A549 (cell line): ENCODE results near the gene GRK6. TPM values are rescaled to one million over a fixed set of nuclear protein-coding genes. Genes with fewer than 3 reads are reported as not detected.

Experiments used
- BCL3 ChIP-seq: fragments of >200 bp; sonication (Bioruptor Twin); formaldehyde crosslinking; IDR thresholded peaks from 3 replicates; pipeline ENCODE4 v1.6.1; 2016
- CBX8 ChIP-seq: fragments of 200-600 bp; sonication (generic); IDR thresholded peaks from 2 replicates; pipeline ENCODE4 v1.6.1; 2016
- CEBPB ChIP-seq, 2 experiments: fragments of >200 bp in 1 of 2; sonication (Bioruptor Twin) in 1 of 2; formaldehyde crosslinking in 1 of 2; IDR thresholded peaks; 2 replicates each; pipeline ENCODE4 v1.6.1; 2012 to 2016
- CTCF ChIP-seq: fragments of >200 bp; sonication (Bioruptor Twin); formaldehyde crosslinking; IDR thresholded peaks from 3 replicates; pipeline ENCODE4 v1.5.1; 2016
- E2F6 ChIP-seq: IDR thresholded peaks from 2 replicates; pipeline ENCODE4 v1.6.1; 2012; ENCODE audit warnings: low read depth, borderline replicate concordance
- EHF ChIP-seq: fragments of 250-450 bp; sonication (Bioruptor Pico); IDR thresholded peaks from 2 replicates; pipeline ENCODE4 v1.5.0; 2020; ENCODE audit warnings: mild to moderate bottlenecking
- EHMT2 ChIP-seq: fragments of 200-600 bp; sonication (generic); IDR thresholded peaks from 2 replicates; pipeline ENCODE4 v1.6.1; 2016; ENCODE audit warnings: antibody characterized with exemption, low read depth, mild to moderate bottlenecking, moderate library complexity
- ESRRA ChIP-seq: fragments of 150-350 bp; IDR thresholded peaks from 2 replicates; pipeline ENCODE4 v1.6.1; 2014; ENCODE audit warnings: mild to moderate bottlenecking, low read length, borderline replicate concordance
- FOSB ChIP-seq: fragments of 250-450 bp; sonication (Bioruptor Pico); IDR thresholded peaks from 2 replicates; pipeline ENCODE4 v1.5.0; 2020; ENCODE audit warnings: mild to moderate bottlenecking, moderate library complexity
- HEYL ChIP-seq: fragments of 250-450 bp; sonication (Bioruptor Pico); IDR thresholded peaks from 2 replicates; pipeline ENCODE4 v1.8.0; 2021; ENCODE audit warnings: mild to moderate bottlenecking, moderate library complexity
- HOXB13 ChIP-seq: fragments of 250-450 bp; sonication (Bioruptor Pico); IDR thresholded peaks from 2 replicates; pipeline ENCODE4 v1.5.0; 2020; ENCODE audit warnings: low read depth, mild to moderate bottlenecking, moderate library complexity
- HOXB5 ChIP-seq: fragments of 250-450 bp; sonication (Bioruptor Pico); IDR thresholded peaks from 2 replicates; pipeline ENCODE4 v1.5.0; 2020; ENCODE audit warnings: mild to moderate bottlenecking, moderate library complexity
- JUN ChIP-seq, 2 experiments: fragments of >200 bp; sonication (Bioruptor Twin); formaldehyde crosslinking; IDR thresholded peaks; 2 replicates in 1 of 2; 3 replicates in 1 of 2; pipeline ENCODE4 v1.6.1; 2016 to 2017
- KDM5A ChIP-seq: fragments of 200-600 bp; sonication (generic); IDR thresholded peaks from 2 replicates; pipeline ENCODE4 v1.6.1; 2016; ENCODE audit warnings: antibody characterized with exemption, mild to moderate bottlenecking
- MAFK ChIP-seq: fragments of 450-650 bp; IDR thresholded peaks from 2 replicates; pipeline ENCODE4 v1.6.1; 2014; ENCODE audit not compliant: partially characterized antibody
- MYC ChIP-seq: IDR thresholded peaks from 2 replicates; pipeline ENCODE4 v1.6.1; 2012; ENCODE audit warnings: mild to moderate bottlenecking, inconsistent platforms, low read length, improper control_type of control experiment, borderline replicate concordance
- NFE2L2 ChIP-seq: fragments of 150-350 bp; conservative IDR thresholded peaks from 2 replicates; pipeline ENCODE4 v1.6.1; 2014; ENCODE audit warnings: low read length
- NPAS2 ChIP-seq: fragments of 250-450 bp; sonication (Bioruptor Pico); IDR thresholded peaks from 2 replicates; pipeline ENCODE4 v1.8.0; 2022; ENCODE audit warnings: mild to moderate bottlenecking, moderate library complexity, borderline replicate concordance
- PBX3 ChIP-seq: IDR thresholded peaks from 2 replicates; pipeline ENCODE4 v1.6.1; 2012
- PHF8 ChIP-seq: fragments of 200-600 bp; sonication (generic); IDR thresholded peaks from 2 replicates; pipeline ENCODE4 v1.6.1; 2016; ENCODE audit warnings: low read depth, mild to moderate bottlenecking, antibody characterized with exemption, moderate library complexity, borderline replicate concordance
- POLR2A ChIP-seq: IDR thresholded peaks from 2 replicates; pipeline ENCODE4 v1.6.1; 2012; ENCODE audit warnings: mild to moderate bottlenecking, low read length
- POLR2AphosphoS2 ChIP-seq: conservative IDR thresholded peaks from 2 replicates; pipeline ENCODE4 v1.6.1; 2012; ENCODE audit warnings: low read length, improper control_type of control experiment, inconsistent platforms
- RAD21 ChIP-seq, 2 experiments: fragments of >200 bp in 1 of 2; sonication (Bioruptor Twin) in 1 of 2; formaldehyde crosslinking in 1 of 2; IDR thresholded peaks in 1 of 2; conservative IDR thresholded peaks in 1 of 2; 2 replicates in 1 of 2; 3 replicates in 1 of 2; pipeline ENCODE4 v1.6.1; 2012 to 2018; ENCODE audit warnings: inconsistent platforms in 1 of 2
- RARB ChIP-seq: fragments of 250-450 bp; sonication (Bioruptor Pico); IDR thresholded peaks from 2 replicates; pipeline ENCODE4 v1.8.0; 2021; ENCODE audit warnings: mild to moderate bottlenecking, moderate library complexity
- REST ChIP-seq: fragments of 200-600 bp; sonication (generic); IDR thresholded peaks from 2 replicates; pipeline ENCODE4 v1.6.1; 2016; ENCODE audit warnings: antibody characterized with exemption, mild to moderate bottlenecking, moderate library complexity
- SMC3 ChIP-seq: fragments of >200 bp; sonication (Bioruptor Twin); formaldehyde crosslinking; IDR thresholded peaks from 3 replicates; pipeline ENCODE4 v1.6.1; 2018; ENCODE audit warnings: inconsistent platforms
- TFCP2L1 ChIP-seq: fragments of 250-450 bp; sonication (Bioruptor Pico); IDR thresholded peaks from 2 replicates; pipeline ENCODE4 v1.5.0; 2021; ENCODE audit warnings: mild to moderate bottlenecking
- USF2 ChIP-seq: fragments of 450-650 bp; IDR thresholded peaks from 2 replicates; pipeline ENCODE4 v1.6.1; 2014; ENCODE audit warnings: antibody characterized with exemption
- ZC3H11A ChIP-seq: fragments of 450-650 bp; IDR thresholded peaks from 2 replicates; pipeline ENCODE4 v1.6.1; 2014; ENCODE audit warnings: antibody characterized with exemption, mild to moderate bottlenecking
- ZFP36 ChIP-seq: fragments of 450-650 bp; IDR thresholded peaks from 2 replicates; pipeline ENCODE4 v1.6.1; 2014; ENCODE audit warnings: borderline replicate concordance; ENCODE audit not compliant: partially characterized antibody
- ZSCAN20 ChIP-seq: fragments of 250-450 bp; sonication (Bioruptor Pico); IDR thresholded peaks from 2 replicates; pipeline ENCODE4 v1.8.0; 2022; ENCODE audit warnings: mild to moderate bottlenecking, moderate library complexity
- polyA plus RNA-seq, 4 experiments: library from polyadenylated mRNA; depleted of rRNA in 3 of 4; stranded (reverse); fragments of >200 nt; fragmentation: RNase III in 1 of 4; extraction: RNeasy Plus Mini Kit Qiagen cat#74134 plus additional on column Dnase treatment in 1 of 4; gene quantifications; 2 replicates in 3 of 4; 3 replicates in 1 of 4; pipeline ENCODE4 v1.2.3, GENCODE V29; 2011 to 2017
- TF ChIP-seq, protein P1 (sequence below): fragments of 150-350 bp; IDR thresholded peaks from 2 replicates; pipeline ENCODE4 v1.6.1; 2014; ENCODE audit warnings: low read depth, mild to moderate bottlenecking, low read length

Gene GRK6
- polyA plus RNA-seq, 2 of the 4 experiments (the other 2 are of a cell fraction), result 20.1 to 28.8 TPM

DNA sequence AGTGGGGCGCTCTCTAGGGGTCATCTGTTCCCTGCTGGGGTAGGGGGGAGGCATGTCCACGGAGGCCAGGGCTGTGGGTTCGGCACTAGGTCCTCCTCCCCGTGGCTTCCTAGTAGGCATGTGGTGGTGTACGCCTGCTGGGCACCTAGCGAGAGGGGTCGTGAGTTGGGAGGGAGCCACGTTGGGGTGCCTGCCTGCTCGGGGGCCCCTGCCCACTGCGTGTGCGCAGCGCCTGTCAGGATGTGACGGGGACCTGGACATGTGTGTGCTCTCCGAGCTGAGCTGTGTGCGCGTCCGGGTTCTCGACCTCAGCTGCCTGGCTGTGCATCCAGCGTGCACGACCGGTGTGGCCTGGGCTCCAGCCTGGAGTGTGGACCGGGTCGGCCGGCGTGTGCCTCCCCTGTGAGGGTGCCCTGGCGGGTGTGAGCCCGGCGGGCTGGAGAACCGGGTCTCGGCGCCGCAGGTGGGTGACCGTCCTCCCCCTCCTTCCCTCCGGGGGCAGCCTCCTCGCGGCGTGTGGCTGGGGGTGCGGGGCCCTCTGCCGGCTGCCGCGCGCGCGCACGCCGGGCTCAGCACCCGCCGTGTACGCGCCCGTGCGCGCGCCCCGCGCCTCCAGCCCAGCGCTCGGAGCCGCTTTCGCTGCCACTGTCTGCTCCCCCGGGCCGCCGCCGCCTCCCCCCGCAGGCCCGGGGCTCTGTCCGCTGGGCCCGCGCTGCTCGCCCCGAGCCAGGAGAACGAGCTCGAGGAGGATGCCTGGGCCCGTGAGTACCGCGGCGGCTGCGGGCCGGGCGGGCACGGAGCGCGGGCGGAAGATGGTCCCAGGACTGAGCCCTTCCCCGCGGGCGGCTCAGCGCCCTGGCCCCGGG, 20.0 kb downstream of the GRK6 start, which contains the start of gene PRR7 (continued):
- TF ChIP-seq CEBPB (IDR thresholded peaks at IDR 0.05), result no peak
- TF ChIP-seq REST, result no peak
- no peak; the same call in 1 of the 2 replicates for TF ChIP-seq POLR2AphosphoS2
- TF ChIP-seq HOXB13, result no peak
- TF ChIP-seq JUN (IDR thresholded peaks at IDR 0.05), result peak in 1 of 2 experiments; percentile 52; a peak in 4 of 5 replicates
- peak; percentile 18; the same call in 1 of the 2 replicates for TF ChIP-seq POLR2A
- TF ChIP-seq SMC3, result no peak
- no peak for TF ChIP-seq MYC
- no peak for TF ChIP-seq EHMT2
- no peak for TF ChIP-seq E2F6
- no peak for TF ChIP-seq MAFK
- 0 out of 2 replicates have a peak, but pooled peaks have one; percentile 32 for TF ChIP-seq PHF8
- TF ChIP-seq KDM5A, result no peak
- TF ChIP-seq NFE2L2, result no peak
- no peak for TF ChIP-seq CTCF
- TF ChIP-seq RARB, result no peak
- no peak for TF ChIP-seq ZSCAN20
- TF ChIP-seq CBX8, result no peak
- TF ChIP-seq RAD21 (conservative IDR thresholded peaks at IDR 0.05 in 1 of 2, IDR thresholded peaks at IDR 0.05 in 1 of 2), result no peak
- TF ChIP-seq NPAS2 (CRISPR knock-in tag), result no peak
- peak; percentile 6 for TF ChIP-seq PBX3
- TF ChIP-seq EHF (CRISPR knock-in tag), result no peak
- TF ChIP-seq HOXB5, result peak; percentile 82
- TF ChIP-seq, protein P1, sequence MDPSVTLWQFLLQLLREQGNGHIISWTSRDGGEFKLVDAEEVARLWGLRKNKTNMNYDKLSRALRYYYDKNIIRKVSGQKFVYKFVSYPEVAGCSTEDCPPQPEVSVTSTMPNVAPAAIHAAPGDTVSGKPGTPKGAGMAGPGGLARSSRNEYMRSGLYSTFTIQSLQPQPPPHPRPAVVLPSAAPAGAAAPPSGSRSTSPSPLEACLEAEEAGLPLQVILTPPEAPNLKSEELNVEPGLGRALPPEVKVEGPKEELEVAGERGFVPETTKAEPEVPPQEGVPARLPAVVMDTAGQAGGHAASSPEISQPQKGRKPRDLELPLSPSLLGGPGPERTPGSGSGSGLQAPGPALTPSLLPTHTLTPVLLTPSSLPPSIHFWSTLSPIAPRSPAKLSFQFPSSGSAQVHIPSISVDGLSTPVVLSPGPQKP, result no peak
- TF ChIP-seq ZC3H11A, result no peak
- 0 out of 2 replicates have a peak, but pooled peaks have one; percentile 28 for TF ChIP-seq FOSB (CRISPR knock-in tag)
- no peak for TF ChIP-seq ZFP36
- TF ChIP-seq ESRRA, result no peak
- TF ChIP-seq TFCP2L1 (CRISPR knock-in tag), result 0 out of 2 replicates have a peak, but pooled peaks have one; percentile 74
- no peak; the same call in 2 of the 3 replicates for TF ChIP-seq BCL3
- TF ChIP-seq USF2, result no peak
- TF ChIP-seq HEYL, result no peak
